HG03025 (cell line): ENCODE results near the gene KIAA1549.

Experiments
- ATAC-seq: cut with Tn5 transposase; IDR thresholded peaks from one replicate; pipeline ENCODE4 v1.9.1; 2021; ENCODE audit warnings: mild to moderate bottlenecking, moderate library complexity; ENCODE audit not compliant: unreplicated experiment, low FRiP score

KIAA1549 gene

GRCh38 chr7:138975343-138976104, 5.7 kb downstream of the KIAA1549 start:
- no peak for ATAC-seq

DNA sequence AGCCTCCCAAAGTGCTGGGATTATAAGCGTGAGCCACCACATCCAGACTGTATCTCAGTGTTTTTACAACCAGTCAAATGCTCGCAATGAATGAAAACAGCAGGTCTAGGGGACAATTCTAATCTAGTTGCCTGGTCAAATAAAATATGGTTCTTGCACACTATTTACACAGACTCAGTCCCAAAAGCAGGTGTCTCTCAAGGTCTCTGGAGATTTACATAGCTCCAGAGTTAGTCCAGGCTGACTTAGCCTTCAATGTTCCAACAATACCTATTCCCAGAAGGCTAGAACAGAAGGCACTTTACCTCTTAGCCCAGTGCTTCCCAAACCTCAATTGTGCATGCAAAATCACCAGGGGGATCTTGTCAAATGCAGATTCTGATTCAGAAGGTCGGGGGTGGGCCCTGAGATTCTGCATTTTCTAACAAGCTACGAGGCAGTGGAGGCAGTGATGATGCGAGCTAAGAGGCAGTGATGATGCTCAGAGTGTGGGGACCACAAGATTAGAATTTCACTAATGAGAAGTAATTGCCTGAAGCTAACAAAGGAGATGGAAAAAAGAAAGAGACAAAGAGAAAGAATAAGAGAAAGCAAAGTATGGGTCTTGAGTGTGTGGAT, 6.4 kb downstream of the KIAA1549 start:
- no peak for ATAC-seq

DNA sequence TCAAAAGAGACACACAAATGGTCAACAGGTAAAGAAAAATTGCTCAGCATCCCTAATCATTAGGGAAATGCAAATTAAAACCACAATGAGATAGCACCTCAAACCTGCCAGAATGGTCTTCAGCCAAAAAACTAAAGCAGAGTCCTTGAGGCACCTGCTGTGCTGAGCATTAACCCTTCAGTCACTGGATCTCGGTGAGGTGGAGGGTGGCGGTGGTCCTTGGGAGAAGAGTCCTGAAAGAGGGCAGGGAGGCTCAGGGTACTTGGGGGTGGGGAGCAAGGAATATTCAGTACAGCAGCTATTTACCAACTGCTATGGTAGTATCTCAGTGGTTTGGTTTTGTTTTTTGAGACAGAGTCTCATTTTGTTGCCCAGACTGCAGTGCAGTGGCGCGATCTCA, 7.1 kb downstream of the KIAA1549 start:
- ATAC-seq, result no peak

DNA sequence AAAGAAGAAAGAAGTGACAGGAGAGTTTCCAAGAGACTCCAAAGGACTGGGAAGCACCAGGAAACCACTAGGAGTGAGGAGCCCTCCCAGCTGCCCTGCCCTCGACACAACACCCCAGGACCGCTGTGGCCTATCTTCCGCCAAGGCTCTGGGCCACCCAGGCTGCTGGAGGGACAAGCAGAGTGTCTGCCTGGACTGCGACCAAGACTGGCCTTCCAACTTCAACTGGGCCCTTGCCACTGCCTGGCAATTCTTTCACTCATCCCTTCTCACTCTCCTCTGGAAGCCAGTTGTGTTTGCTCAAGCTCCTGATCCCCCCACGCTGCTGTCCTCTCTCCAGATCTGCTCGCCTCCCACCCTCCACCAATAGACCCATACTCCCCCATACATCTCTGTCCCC, 10.2 kb downstream of the KIAA1549 start:
- no peak for ATAC-seq

- ATAC-seq, result no peak
Measured at GRCh38 chr7:138970446-138970845, 10.7 kb downstream of the KIAA1549 start.

DNA sequence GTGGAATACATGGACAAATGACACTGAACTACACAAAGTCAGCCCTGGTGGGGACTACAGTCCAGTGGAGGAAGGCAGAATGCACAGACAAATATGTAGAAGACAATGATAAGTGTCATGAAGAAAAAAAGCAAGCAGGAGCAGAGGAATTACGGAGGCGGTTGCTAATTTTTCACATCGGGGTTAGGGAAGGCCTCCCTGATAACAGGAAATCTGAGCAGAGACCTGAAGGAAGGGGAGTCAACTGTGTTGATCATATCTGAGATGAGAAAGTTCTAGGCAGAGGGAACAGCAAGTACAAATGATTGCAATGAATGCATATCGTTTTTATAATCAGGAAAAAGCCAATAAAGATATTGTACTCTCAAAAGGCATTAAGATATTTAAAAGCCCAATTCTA, 14.0 kb downstream of the KIAA1549 start:
- ATAC-seq, result no peak

DNA sequence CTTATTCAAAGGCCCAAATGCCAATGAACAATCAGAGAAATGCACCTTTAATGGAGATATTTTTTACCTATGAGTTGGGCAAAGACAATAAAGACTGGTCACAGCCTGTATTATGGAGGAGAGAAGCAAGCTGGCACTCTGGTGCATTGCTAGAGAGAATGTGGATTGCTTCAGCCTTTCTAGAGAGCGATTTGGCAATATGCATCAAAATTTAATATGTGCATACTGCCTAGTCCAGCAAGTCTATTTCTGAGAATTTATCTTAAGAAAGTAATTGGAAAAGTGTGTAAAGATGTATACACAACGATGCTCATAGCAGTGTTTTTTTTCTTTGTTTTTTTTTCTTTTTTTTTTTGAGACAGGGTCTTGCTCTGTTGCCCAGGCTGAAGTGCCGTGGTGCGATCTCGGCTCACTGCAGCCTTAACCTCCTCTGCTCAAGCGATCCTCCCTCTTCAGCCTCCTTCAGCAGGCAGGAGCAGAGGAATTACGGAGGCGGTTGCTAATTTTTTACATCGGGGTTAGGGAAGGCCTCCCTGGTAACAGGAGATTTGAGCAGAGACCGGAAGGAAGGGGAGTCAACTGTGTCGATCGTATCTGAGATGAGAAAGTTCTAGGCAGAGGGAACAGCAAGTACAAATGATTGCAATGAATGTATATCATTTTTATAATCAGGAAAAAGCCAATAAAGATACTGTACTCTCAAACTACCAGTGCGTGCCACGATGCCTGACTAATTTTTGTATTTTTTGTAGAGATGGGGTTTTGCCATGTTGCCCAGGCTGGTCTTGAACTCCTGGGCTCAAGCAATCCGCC, 16.4 kb downstream of the KIAA1549 start:
- no peak for ATAC-seq

- ATAC-seq, result no peak
Measured at GRCh38 chr7:138963675-138964074, 17.5 kb downstream of the KIAA1549 start.

GRCh38 chr7:138962561-138963270, 18.5 kb downstream of the KIAA1549 start:
- no peak for ATAC-seq

DNA sequence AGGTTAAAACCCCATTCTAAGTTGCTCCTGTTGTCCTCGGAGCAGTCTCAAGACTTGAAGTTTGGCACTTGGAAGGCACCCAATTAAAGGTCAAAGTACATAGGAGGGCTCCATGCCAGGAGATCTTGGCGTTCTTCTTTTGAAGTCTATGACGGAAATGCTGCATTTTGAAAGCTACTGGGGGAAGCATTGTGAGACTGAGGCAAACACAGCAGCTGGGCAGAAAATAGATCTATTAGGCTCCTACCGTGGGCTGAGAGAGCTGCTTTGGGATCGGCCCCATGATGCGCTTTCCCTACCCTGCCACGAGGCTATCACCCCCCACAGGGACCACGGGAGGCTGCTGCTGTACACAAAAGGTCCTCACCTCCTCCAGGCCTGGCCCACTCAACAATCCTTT, 20.0 kb downstream of the KIAA1549 start:
- no peak for ATAC-seq

- no peak for ATAC-seq
Measured at GRCh38 chr7:138958391-138958956, 22.7 kb downstream of the KIAA1549 start.

GRCh38 chr7:138957753-138958390, 23.3 kb downstream of the KIAA1549 start:
- ATAC-seq, result no peak

DNA sequence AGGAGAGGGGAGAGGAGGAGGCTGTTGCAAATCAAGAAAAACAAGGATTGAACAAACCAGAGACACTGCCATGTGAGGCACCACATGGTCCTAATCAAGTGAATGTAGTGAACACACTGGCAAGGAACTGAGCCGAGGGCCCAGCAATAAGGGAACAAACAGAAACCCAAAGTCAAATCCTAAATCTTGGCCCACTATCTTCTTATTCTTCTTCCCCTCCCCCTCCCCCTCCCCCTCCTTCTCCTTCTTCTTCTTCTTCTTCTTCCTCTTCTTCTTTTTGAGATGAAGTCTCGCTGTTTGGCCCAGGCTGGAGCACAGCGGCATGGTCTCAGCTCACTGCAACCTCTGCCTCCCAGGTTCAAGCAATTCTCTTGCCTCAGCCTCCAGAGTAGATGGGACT, 24.0 kb downstream of the KIAA1549 start:
- ATAC-seq, result no peak

- ATAC-seq, result no peak
Measured at GRCh38 chr7:138954545-138955475, 26.4 kb downstream of the KIAA1549 start.

GRCh38 chr7:138952791-138953190, 28.4 kb downstream of the KIAA1549 start:
- no peak for ATAC-seq

DNA sequence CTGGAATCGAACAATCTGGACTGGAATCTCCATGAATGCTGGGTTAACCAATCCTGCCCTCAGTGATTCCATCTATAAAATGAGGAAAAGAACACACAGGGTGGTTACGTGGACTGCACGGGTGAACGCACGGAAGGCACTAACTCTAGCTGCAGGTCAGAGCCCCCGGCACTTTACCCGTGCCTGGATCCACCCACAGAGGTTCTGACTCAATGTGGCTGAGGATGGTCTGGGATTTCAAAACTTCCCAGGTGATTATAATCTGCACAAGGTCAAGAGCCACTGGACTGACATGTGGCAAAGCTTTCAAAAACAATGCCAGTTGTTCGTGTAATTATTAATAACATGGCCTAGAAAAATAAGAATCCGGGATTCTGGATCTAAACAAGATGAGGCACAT, 29.2 kb downstream of the KIAA1549 start:
- ATAC-seq, result no peak

DNA sequence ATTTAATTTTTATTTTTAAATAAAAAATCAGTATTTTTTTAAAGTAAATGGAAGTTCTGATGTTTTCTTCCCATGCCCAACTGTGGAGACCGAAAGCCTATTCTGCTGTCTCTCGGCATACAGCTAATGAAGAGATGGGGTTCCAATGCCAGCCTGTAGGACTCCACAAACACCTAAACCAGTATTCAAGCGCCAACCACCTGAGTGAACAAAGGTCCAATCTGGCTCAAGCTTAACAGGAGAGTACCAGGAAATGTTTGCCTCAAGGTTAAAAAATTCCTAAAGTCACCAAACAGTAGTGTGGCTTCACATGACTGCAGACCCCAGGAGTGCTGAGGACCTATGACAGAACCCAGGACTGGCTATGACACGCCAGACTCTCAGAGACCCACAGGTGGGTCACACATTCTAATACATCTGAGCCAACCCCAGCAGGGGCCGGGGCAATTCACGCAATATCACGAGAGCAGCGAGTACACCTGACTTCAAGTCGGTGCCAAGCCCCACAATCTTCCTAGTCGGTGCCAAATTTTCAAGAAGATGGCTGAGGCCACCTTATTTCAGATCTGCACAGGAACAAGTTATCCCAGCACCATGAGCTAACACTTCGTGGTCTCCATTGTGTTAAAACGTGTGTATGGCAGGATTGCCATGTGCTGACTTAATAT, 31.6 kb downstream of the KIAA1549 start:
- ATAC-seq, result no peak

DNA sequence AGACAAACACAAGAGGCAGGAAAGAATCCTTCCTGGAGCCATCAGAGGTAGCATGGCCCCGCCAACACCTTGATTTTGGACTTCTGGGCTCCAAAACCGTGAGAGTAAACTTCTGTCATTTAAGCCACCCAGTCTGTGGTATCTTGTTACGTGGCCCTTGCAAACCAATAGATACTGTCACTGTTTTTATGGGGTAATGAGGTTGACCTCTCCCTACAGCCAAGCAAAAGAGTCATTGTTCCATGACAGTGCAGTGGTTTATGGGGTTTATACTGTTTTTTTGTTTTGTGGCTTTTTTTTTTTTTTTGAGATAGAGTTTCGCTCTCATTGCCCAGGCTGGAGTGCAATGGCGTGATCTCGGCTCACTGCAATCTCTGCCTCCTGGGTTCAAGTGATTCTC, 32.8 kb downstream of the KIAA1549 start:
- ATAC-seq, result no peak
